Activated T-helper 1 cell treated with anti-CD3 and anti-CD28 coated beads, Interleukin-12 subunit alpha, Interleukin-12 subunit beta, Interleukin-2, Interleukin-4 antibody, amounts not matched to agents 30 ng/mL and 10 ng/mL and 1 ng/mL, durations not matched to agents 14 hours and 24 hours and 36 hours (primary cell): ENCODE results near the gene CUBN. TPM values are rescaled to one million over a fixed set of nuclear protein-coding genes. Genes with fewer than 3 reads are reported as not detected.

ENCODE experiments used
- DNase-seq: peaks from one replicate; pipeline ENCODE4 v3.0.0; 2021; ENCODE audit warnings: low spot score
- H3K27ac Mint-ChIP-seq: one replicate; pipeline ENCODE4 v1.8.0; 2021; ENCODE audit warnings: mild to moderate bottlenecking, mixed read lengths
- H3K27me3 Mint-ChIP-seq: one replicate; pipeline ENCODE4 v1.8.0; 2022; ENCODE audit warnings: mild to moderate bottlenecking, moderate library complexity, mixed read lengths; ENCODE audit not compliant: insufficient read depth
- H3K36me3 Mint-ChIP-seq: one replicate; pipeline ENCODE4 v1.8.0; 2021; ENCODE audit warnings: low read depth, mixed read lengths
- H3K4me1 Mint-ChIP-seq: one replicate; pipeline ENCODE4 v1.8.0; 2021; ENCODE audit warnings: low read depth, mixed read lengths
- H3K4me3 Mint-ChIP-seq: one replicate; pipeline ENCODE4 v1.8.0; 2021; ENCODE audit warnings: mild to moderate bottlenecking, moderate library complexity, mixed read lengths
- H3K9me3 Mint-ChIP-seq: one replicate; pipeline ENCODE4 v1.8.0; 2021; ENCODE audit warnings: mixed read lengths
- intact Hi-C: fragments of 100-400 bp; cut with micrococcal nuclease; formaldehyde crosslinking; loops from one replicate; pipeline ENCODE4 v1.15.1; 2024
- total RNA-seq: library from RNA; stranded (reverse); gene quantifications from 2 replicates; pipeline ENCODE4 v1.2.3, GENCODE V29; 2022

The CUBN gene
- total RNA-seq, 1 donor from 2014 or later = 0.21 TPM

DNA sequence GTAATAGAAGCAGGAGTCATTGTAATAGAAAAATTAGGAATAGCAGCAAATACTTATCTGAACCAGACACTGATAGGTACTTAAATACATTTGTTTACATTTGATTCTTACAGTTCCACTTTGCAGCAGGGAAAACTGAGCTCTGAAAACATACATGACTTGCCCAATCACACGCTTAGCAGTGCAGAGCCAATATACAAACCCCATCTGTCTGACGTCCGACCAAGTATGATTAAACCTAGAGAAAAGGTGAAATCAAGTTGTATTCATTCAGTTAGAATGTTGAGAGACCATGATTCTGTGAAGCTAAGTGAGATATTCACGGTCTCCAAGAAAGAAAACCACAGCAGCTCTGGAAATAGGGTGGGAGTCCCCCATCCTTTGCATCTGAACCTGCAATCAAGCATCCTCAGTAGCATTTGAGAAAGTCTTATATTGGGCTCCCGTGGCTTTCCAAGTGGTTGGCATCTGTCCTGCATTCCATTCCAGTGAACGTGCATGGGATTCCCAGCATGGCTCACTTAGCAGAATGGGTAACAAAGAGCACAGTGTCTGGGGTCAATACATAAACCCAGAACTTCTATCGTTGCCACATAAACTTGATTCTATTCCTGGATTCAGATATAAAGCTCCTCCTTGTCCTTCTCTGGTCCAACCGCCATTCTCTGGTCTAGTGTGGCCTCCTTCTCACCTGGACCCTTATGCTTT is 163.7 kb downstream of the CUBN start:
- Mint-ChIP-seq H3K27ac (no peak overlapping the region), H3K27me3 (peaks cover 18% of the 10 kb centered on the region), H3K4me1 (peaks cover 24% of the 10 kb centered on the region), H3K4me3 (no peak overlapping the region), H3K36me3 (no peaks in the 10 kb centered on the region), H3K9me3 (no peaks in the 10 kb centered on the region)
- intact Hi-C loops = no loop called here
- DNase-seq = no peak

DNA sequence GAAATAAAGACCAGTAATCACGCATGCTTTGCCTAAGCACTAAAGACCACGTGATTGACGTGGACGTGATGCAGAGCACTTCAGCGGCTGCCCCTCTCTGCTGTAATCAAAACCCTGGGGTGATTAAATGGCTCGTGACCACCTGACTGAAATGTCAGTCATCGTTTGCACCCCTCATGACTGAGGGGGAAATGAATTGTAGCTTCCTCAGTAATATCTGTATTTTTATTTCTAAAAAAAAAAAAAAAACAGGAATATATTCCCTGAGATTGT is 164.3 kb downstream of the CUBN start:
- DNase-seq = no peak
- Mint-ChIP-seq H3K4me1 (peaks cover 24% of the 10 kb centered on the region), H3K27ac (no peak overlapping the region), H3K4me3 (no peak overlapping the region), H3K27me3 (peaks cover 18% of the 10 kb centered on the region), H3K9me3 (no peaks in the 10 kb centered on the region), H3K36me3 (no peaks in the 10 kb centered on the region)
- intact Hi-C loops = no loop called here

- H3K9me3 Mint-ChIP-seq = no peaks in the 10 kb centered on the region
- no peak overlapping the region for H3K27ac Mint-ChIP-seq
- peaks cover 18% of the 10 kb centered on the region for H3K27me3 Mint-ChIP-seq
- intact Hi-C loops = no loop called here
- DNase-seq = no peak
- H3K4me3 Mint-ChIP-seq = no peak overlapping the region
- H3K4me1 Mint-ChIP-seq = peaks cover 24% of the 10 kb centered on the region
- H3K36me3 Mint-ChIP-seq = no peaks in the 10 kb centered on the region
These were observed 164.9 kb downstream of the CUBN start for GRCh38 chr10:16964576-16965343.

DNA sequence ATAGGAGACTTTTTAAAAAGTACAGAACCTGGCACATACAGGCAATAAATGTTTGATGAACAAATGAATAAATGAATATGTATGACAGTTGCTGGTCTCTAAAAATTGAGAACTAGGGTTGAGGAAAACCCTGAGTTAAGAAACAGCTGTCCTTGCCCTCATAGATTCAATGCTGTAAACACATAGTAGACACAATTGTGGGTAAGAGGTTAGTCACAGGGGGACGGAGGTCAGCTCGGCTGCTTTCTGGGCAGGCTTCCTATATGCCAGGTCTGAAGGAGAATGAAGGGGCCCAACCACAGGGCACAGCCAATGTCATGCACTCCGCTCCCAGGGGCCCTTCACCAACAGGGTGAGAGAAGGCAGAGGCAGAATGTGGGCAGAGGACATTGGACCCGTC is 169.1 kb downstream of the CUBN start:
- no peak for DNase-seq
- H3K27me3 Mint-ChIP-seq = peaks cover 10% of the 10 kb centered on the region
- H3K36me3 Mint-ChIP-seq = no peaks in the 10 kb centered on the region
- H3K4me1 Mint-ChIP-seq = no peaks in the 10 kb centered on the region
- no peak overlapping the region for H3K27ac Mint-ChIP-seq
- H3K9me3 Mint-ChIP-seq = no peaks in the 10 kb centered on the region
- intact Hi-C loops = no loop called here
- no peak overlapping the region for H3K4me3 Mint-ChIP-seq

DNA sequence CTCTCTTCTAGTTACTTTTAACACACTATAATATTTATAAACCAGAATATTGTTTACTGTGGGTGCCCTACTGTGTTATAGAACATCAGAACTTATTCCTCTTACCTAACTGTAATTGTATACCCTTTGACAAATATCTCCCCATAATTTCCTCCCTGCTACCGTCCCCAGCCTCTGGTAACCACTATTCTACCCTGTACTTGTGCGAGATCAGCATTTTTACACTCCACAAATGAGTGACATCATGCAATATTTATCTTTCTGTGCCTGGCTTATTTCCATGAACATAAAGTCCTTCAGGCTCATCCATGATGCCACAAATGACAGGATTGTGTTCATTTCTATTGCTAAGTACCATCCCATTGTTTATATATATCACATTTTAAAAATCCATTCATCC is 172.6 kb downstream of the CUBN start:
- Mint-ChIP-seq H3K4me1 (peaks cover 9% of the 10 kb centered on the region), H3K9me3 (no peaks in the 10 kb centered on the region), H3K36me3 (no peaks in the 10 kb centered on the region), H3K27ac (no peak overlapping the region), H3K27me3 (peaks cover 12% of the 10 kb centered on the region), H3K4me3 (no peak overlapping the region)
- no peak for DNase-seq
- intact Hi-C loops = no loop called here

DNA sequence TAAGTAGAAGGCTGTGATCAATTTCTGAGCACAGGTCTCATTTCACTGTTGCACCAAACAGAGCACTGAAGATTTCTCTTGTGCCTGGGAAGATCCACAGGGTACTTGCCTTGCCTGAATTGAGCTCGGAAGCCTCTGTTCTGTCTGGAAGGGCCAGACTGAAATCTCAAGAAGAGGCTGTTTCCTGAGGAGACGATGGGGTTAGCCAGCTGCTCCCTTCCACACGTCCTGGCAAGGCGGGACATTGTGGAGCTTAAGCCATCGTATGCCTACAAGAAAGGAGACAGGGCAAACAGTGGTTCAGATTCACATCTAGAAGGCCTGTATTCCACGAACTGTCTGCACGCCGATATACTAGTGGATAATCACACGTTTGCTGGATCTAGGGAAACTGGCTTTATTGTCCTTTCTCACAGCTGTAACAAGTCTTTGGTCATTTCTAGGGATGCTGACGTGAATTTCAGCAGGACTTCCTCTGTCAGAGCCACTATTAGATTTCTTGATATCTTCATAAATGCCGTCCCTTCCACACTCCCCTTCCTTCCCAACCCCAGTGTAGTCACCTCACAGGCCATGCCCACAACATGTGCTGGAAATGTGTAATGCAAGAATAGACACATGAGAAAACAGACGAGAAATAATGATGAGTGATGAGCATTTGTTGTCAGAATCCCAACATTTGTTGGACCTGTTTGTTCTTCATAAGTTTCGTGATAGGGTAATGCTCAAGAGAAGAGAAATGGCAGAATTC is 175.2 kb downstream of the CUBN start:
- Mint-ChIP-seq H3K4me3 (no peak overlapping the region), H3K4me1 (peaks cover 9% of the 10 kb centered on the region), H3K27me3 (peaks cover 14% of the 10 kb centered on the region), H3K9me3 (no peaks in the 10 kb centered on the region), H3K27ac (no peak overlapping the region), H3K36me3 (no peaks in the 10 kb centered on the region)
- intact Hi-C loops = no loop called here
- DNase-seq = no peak

GRCh38 chr10:16953270-16953669 is 176.3 kb downstream of the CUBN start:
- DNase-seq = no peak
- no peak overlapping the region for H3K27ac Mint-ChIP-seq
- no peak overlapping the region for H3K4me3 Mint-ChIP-seq
- H3K27me3 Mint-ChIP-seq = peaks cover 8% of the 10 kb centered on the region
- no peaks in the 10 kb centered on the region for H3K36me3 Mint-ChIP-seq
- H3K4me1 Mint-ChIP-seq = peaks cover 9% of the 10 kb centered on the region
- no peaks in the 10 kb centered on the region for H3K9me3 Mint-ChIP-seq
- intact Hi-C loops = no loop called here

- Mint-ChIP-seq H3K27ac (no peak overlapping the region), H3K36me3 (no peaks in the 10 kb centered on the region), H3K9me3 (no peaks in the 10 kb centered on the region), H3K4me3 (no peak overlapping the region), H3K4me1 (peaks cover 9% of the 10 kb centered on the region), H3K27me3 (peaks cover 8% of the 10 kb centered on the region)
- DNase-seq = no peak
- intact Hi-C loops = no loop called here
These were observed 177.0 kb downstream of the CUBN start for GRCh38 chr10:16952610-16953009.

DNA sequence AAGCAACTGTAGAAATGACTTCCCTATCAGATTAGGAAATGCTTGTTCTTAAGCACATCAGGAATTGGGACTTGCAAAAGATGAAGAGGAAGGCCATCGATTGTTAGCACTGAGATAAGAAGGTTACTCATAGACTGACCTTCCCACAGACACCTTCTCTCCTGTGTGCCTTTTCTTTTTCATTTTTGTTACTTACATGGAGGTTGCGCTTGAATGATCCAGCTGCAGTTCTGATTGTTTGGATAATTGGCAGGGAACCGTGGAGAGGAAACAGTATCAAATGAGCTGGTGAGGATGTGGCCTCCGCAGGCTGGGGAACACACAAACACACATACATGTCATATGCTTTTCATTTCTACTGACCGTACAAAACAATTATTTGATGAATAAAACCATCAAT is 177.5 kb downstream of the CUBN start:
- no peak for DNase-seq
- no peak overlapping the region for H3K27ac Mint-ChIP-seq
- intact Hi-C loops = no loop called here
- peaks cover 8% of the 10 kb centered on the region for H3K27me3 Mint-ChIP-seq
- H3K36me3 Mint-ChIP-seq = no peaks in the 10 kb centered on the region
- H3K4me1 Mint-ChIP-seq = peaks cover 9% of the 10 kb centered on the region
- no peak overlapping the region for H3K4me3 Mint-ChIP-seq
- no peaks in the 10 kb centered on the region for H3K9me3 Mint-ChIP-seq

DNA sequence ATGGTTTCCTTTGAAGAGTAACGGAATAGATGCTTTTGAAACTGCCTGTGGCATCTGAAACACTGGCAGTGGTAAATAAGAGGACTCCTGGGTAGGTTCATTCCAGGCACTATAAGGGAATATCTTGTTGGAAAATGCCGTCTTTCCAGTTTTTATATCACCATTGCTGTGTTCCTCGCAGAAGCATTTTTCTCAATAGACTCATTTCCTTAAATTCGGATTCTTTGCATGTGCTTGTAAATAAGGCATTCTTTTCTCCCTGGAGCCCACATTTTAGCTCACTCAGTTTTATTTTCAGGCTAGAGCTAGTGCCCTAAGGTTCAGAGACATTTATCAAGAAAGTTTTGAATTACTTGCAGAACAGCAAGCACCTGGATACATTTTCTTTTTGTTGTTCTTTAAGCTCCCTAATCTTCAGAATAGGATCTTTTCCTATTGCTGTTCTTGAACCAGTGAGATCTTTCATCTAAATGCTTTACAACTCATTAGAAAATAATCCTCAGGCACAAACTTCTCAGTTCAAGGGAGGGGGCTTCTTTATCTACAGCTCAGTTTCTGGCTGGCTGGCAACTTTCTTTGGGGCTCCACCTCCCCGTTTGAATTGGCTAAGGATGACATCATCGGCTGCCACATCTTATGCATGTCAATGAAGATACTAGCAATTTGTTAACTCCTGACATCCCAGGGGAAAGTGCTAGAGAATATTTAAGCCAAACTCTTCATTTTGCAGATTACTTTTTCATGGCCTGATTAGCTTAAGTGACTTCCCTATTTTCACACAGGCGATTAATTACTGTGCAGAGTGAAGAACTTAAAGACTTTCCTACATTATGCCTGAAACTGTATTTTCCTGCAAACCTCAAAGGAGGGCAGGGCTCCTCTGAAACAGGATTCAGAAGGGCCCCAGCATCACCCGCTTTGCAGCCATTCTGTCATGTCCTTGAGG is 178.7 kb downstream of the CUBN start:
- H3K36me3 Mint-ChIP-seq = no peaks in the 10 kb centered on the region
- peaks cover 9% of the 10 kb centered on the region for H3K4me1 Mint-ChIP-seq
- no peak for DNase-seq
- H3K9me3 Mint-ChIP-seq = no peaks in the 10 kb centered on the region
- no peak overlapping the region for H3K4me3 Mint-ChIP-seq
- peaks cover 8% of the 10 kb centered on the region for H3K27me3 Mint-ChIP-seq
- intact Hi-C loops = no loop called here
- H3K27ac Mint-ChIP-seq = no peak overlapping the region

DNA sequence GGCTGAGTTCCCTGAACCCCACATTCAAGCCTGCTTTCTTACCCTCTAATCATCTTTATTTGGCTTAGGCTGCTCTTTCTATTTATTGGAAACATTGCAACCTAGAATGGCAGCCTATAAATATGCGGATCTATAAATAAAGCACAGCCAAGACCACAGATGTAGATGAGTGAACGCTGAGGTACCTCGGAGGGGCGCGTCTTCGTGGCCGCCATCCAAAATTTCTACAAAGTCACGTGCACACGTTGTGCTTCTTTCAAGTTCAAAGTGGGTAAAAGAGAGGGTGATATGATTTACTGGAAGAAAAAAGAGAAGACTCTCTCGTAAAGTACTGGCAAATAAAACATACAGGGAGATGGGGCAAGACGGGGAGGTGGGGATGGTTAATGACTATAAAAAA is 179.8 kb downstream of the CUBN start:
- peaks cover 4% of the 10 kb centered on the region for H3K27me3 Mint-ChIP-seq
- H3K4me1 Mint-ChIP-seq = peaks cover 9% of the 10 kb centered on the region
- no peaks in the 10 kb centered on the region for H3K9me3 Mint-ChIP-seq
- no peaks in the 10 kb centered on the region for H3K36me3 Mint-ChIP-seq
- DNase-seq = no peak
- intact Hi-C loops = no loop called here
- no peak overlapping the region for H3K4me3 Mint-ChIP-seq
- no peak overlapping the region for H3K27ac Mint-ChIP-seq

- Mint-ChIP-seq H3K36me3 (no peaks in the 10 kb centered on the region), H3K4me1 (peaks cover 9% of the 10 kb centered on the region), H3K4me3 (no peak overlapping the region), H3K9me3 (no peaks in the 10 kb centered on the region), H3K27me3 (peaks cover 2% of the 10 kb centered on the region), H3K27ac (no peak overlapping the region)
- DNase-seq = no peak
- intact Hi-C loops = no loop called here
These were observed 181.2 kb downstream of the CUBN start for GRCh38 chr10:16948361-16948760.
